ENCODE results near the gene SLC22A17. TPM values are rescaled to one million over a fixed set of nuclear protein-coding genes. Genes with fewer than 3 reads are reported as not detected.

The SLC22A17 gene
- polyA plus RNA-seq, 1 experiment, result 14.0 TPM

- H3K4me3 ChIP-seq (ENCODE audit: low read depth, low read length), result peak overlapping the region; percentile 60
- TF ChIP-seq CTCF (IDR thresholded peaks at IDR 0.05; ENCODE audit: insufficient read depth, low read depth, low read length), result no peak
- no peaks in the 10 kb centered on the region for H3K27me3 ChIP-seq (ENCODE audit: control insufficient read depth, insufficient read depth, low read length)
- peaks cover 11% of the 10 kb centered on the region for H3K36me3 ChIP-seq (ENCODE audit: control insufficient read depth, insufficient read depth, low read length)
- DNase-seq (ENCODE audit: low read depth), result no peak
- CTCF ChIA-PET, result interaction anchor here (0.6 to 2.2 kb wide), 10 partner anchors 11 to 240 kb away, joined by 3 to 10 read pairs (median 3); partner anchors contain the start of gene BCL2L2
- POLR2A ChIA-PET, result interaction anchor here (0.5 to 0.6 kb wide), 2 partner anchors 14 to 37 kb away, joined by 3 to 6 read pairs; partner anchors contain the start of gene HOMEZ
Observed at GRCh38 chr14:23322568-23323517, 29.8 kb downstream of the SLC22A17 start.

GRCh38 chr14:23321572-23322547 is 30.8 kb downstream of the SLC22A17 start:
- DNase-seq (ENCODE audit: low read depth), result no peak
- no peak for TF ChIP-seq CTCF (IDR thresholded peaks at IDR 0.05; ENCODE audit: insufficient read depth, low read depth, low read length)
- H3K36me3 ChIP-seq (ENCODE audit: control insufficient read depth, insufficient read depth, low read length), result peaks cover 11% of the 10 kb centered on the region
- H3K27me3 ChIP-seq (ENCODE audit: control insufficient read depth, insufficient read depth, low read length), result no peaks in the 10 kb centered on the region
- H3K4me3 ChIP-seq (ENCODE audit: low read depth, low read length), result peak overlapping the region; percentile 60
- ChIA-PET CTCF (interaction anchor here (0.6 to 2.2 kb wide), 16 partner anchors 10 to 241 kb away, joined by 3 to 10 read pairs (median 3); partner anchors contain the start of genes BCL2L2, CMTM5 and PPP1R3E), POLR2A (interaction anchor here (0.5 to 1.5 kb wide), 8 partner anchors 11 to 1835 kb away, joined by 3 to 10 read pairs (median 3); partner anchors contain the start of genes BCL2L2, HOMEZ and SLC22A17)

GRCh38 chr14:23320584-23321571 is 31.8 kb downstream of the SLC22A17 start, which contains the start of gene PABPN1:
PABPN1 (plus strand) TSS chr14:23321457; CDS start chr14:23321470, 13 bp downstream.
- ChIA-PET CTCF (interaction anchor here (0.6 to 1.6 kb wide), 6 partner anchors 12 to 200 kb away, joined by 3 to 5 read pairs (median 4); partner anchors contain the start of gene PPP1R3E), POLR2A (interaction anchor here (0.6 to 1.5 kb wide), 6 partner anchors 10 to 1834 kb away, joined by 3 to 10 read pairs (median 4); partner anchors contain the start of gene BCL2L2)
- no peak for TF ChIP-seq CTCF (IDR thresholded peaks at IDR 0.05; ENCODE audit: insufficient read depth, low read depth, low read length)
- H3K36me3 ChIP-seq (ENCODE audit: control insufficient read depth, insufficient read depth, low read length), result peaks cover 11% of the 10 kb centered on the region
- peak within 1 kb of the TSS; percentile 60 for H3K4me3 ChIP-seq (ENCODE audit: low read depth, low read length)
- DNase-seq (ENCODE audit: low read depth), result peak; percentile 98
- H3K27me3 ChIP-seq (ENCODE audit: control insufficient read depth, insufficient read depth, low read length), result no peaks in the 10 kb centered on the region

GRCh38 chr14:23319746-23320583 is 32.7 kb downstream of the SLC22A17 start:
- no peak for DNase-seq (ENCODE audit: low read depth)
- ChIA-PET CTCF (interaction anchor here (0.7 to 1.8 kb wide), 3 partner anchors 19 to 34 kb away, joined by 3 to 6 read pairs (median 3); no protein-coding TSS in a partner anchor), POLR2A (no interaction called here)
- no peaks in the 10 kb centered on the region for H3K27me3 ChIP-seq (ENCODE audit: control insufficient read depth, insufficient read depth, low read length)
- no peak for TF ChIP-seq CTCF (IDR thresholded peaks at IDR 0.05; ENCODE audit: insufficient read depth, low read depth, low read length)
- H3K4me3 ChIP-seq (ENCODE audit: low read depth, low read length), result no peak overlapping the region
- peaks cover 8% of the 10 kb centered on the region for H3K36me3 ChIP-seq (ENCODE audit: control insufficient read depth, insufficient read depth, low read length)

Data from BJ (cell line).